Vagina (tissue), 2 donors: ENCODE results near the gene ETV7. TPM values are rescaled to one million over a fixed set of nuclear protein-coding genes. Genes with fewer than 3 reads are reported as not detected.

Source experiments
- DNase-seq, 2 donors: peaks; one replicate each; pipeline ENCODE4 v3.0.0-alpha.2; 2017; ENCODE audit errors: extremely low spot score in 2 of 2
- H3K27ac ChIP-seq: fragments of 200-600 bp; sonication (generic); one replicate; pipeline ENCODE4 v1.5.1; 2019
- H3K27me3 ChIP-seq: fragments of 200-600 bp; sonication (generic); one replicate; pipeline ENCODE4 v1.5.1; 2019
- H3K36me3 ChIP-seq, 2 donors: fragments of 200-600 bp; sonication (generic); one replicate each; pipeline ENCODE4 v1.5.1; 2017 to 2019
- H3K4me1 ChIP-seq: fragments of 200-600 bp; sonication (generic); one replicate; pipeline ENCODE4 v1.5.1; 2019
- H3K4me3 ChIP-seq, 2 donors: fragments of 200-600 bp; sonication (generic); 1 replicate in 1 of 2; 2 replicates in 1 of 2; pipeline ENCODE4 v1.5.1; 2016 to 2019
- H3K9me3 ChIP-seq: fragments of 200-600 bp; sonication (generic); one replicate; pipeline ENCODE4 v1.5.1; 2019
- POLR2A ChIP-seq, 2 donors: fragments of 450-650 bp; IDR thresholded peaks; one replicate each; pipeline ENCODE4 v1.6.1; 2017; ENCODE audit warnings: antibody characterized with exemption in 2 of 2, mild to moderate bottlenecking in 2 of 2, moderate library complexity in 2 of 2
- POLR2AphosphoS5 ChIP-seq, 2 donors: sonication (generic); formaldehyde crosslinking; IDR thresholded peaks; one replicate each; pipeline ENCODE4 v1.9.0; 2017; ENCODE audit warnings: antibody characterized with exemption in 2 of 2, mild to moderate bottlenecking in 2 of 2, low read depth in 1 of 2; ENCODE audit not compliant: insufficient read depth in 1 of 2
- intact Hi-C: fragments of 100-400 bp; cut with DNase I; formaldehyde crosslinking; loops from one replicate; pipeline ENCODE4 v1.15.1; 2023
- total RNA-seq: library from RNA; depleted of rRNA; stranded (reverse); fragments of >200 nt; gene quantifications from one replicate; pipeline ENCODE4 v1.2.3, GENCODE V29; 2016
- TF ChIP-seq, protein P1 (sequence below), 3 experiments: fragments of 450-650 bp in 2 of 3; fragments of 200-600 bp in 1 of 3; sonication (generic) in 1 of 3; IDR thresholded peaks; one replicate each; pipeline ENCODE4 v1.5.1; 2017 to 2019; ENCODE audit warnings: antibody characterized with exemption in 3 of 3, mild to moderate bottlenecking in 2 of 3, moderate library complexity in 2 of 3

Gene ETV7
- total RNA-seq, 1 donor from 2014 or later: 2.2 TPM

DNA sequence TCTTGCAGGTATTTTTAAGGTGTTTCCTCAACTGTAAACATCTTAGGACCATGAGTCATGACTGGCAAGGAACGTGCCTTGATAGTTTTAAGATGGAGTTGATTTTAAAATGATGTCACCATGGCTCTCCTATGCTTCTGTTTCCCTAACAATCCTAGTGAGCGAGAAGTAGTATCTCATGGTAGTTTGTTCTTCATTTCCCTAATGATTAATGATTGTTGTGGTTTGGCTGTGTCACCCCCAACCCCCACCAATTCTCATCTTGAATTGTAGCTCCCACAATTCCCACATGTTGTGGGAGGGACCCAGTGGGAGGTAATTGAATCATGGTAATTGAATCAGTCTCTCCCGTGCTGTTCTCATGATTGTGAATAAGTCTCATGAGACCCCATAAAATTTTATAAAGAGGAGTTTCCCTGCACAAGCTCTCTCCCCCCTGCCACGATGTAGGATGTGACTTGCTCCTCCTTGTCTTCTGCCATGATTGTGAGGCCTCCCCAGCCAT lies 34.0 kb downstream of the ETV7 start:
- no peak overlapping the region for H3K27ac ChIP-seq
- H3K4me1 ChIP-seq: no peaks in the 10 kb centered on the region
- H3K36me3 ChIP-seq: no peaks in the 10 kb centered on the region
- no peaks in the 10 kb centered on the region for H3K27me3 ChIP-seq
- no peaks in the 10 kb centered on the region for H3K9me3 ChIP-seq
- no peak overlapping the region for H3K4me3 ChIP-seq
- no peak for DNase-seq
- intact Hi-C loops: no loop called here
- no peak for TF ChIP-seq POLR2AphosphoS5 (IDR thresholded peaks at IDR 0.05; ENCODE audit: insufficient read depth in 1 of 2, low read depth in 1 of 2)
- no peak for TF ChIP-seq POLR2A (IDR thresholded peaks at IDR 0.05)
- TF ChIP-seq, protein P1, sequence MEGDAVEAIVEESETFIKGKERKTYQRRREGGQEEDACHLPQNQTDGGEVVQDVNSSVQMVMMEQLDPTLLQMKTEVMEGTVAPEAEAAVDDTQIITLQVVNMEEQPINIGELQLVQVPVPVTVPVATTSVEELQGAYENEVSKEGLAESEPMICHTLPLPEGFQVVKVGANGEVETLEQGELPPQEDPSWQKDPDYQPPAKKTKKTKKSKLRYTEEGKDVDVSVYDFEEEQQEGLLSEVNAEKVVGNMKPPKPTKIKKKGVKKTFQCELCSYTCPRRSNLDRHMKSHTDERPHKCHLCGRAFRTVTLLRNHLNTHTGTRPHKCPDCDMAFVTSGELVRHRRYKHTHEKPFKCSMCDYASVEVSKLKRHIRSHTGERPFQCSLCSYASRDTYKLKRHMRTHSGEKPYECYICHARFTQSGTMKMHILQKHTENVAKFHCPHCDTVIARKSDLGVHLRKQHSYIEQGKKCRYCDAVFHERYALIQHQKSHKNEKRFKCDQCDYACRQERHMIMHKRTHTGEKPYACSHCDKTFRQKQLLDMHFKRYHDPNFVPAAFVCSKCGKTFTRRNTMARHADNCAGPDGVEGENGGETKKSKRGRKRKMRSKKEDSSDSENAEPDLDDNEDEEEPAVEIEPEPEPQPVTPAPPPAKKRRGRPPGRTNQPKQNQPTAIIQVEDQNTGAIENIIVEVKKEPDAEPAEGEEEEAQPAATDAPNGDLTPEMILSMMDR (IDR thresholded peaks at IDR 0.05): no peak

GRCh38 chr6:36352477-36353157 lies 34.9 kb downstream of the ETV7 start:
- no peak overlapping the region for H3K4me3 ChIP-seq
- H3K4me1 ChIP-seq: no peaks in the 10 kb centered on the region
- intact Hi-C loops: no loop called here
- TF ChIP-seq, protein P1 (IDR thresholded peaks at IDR 0.05): no peak
- no peak for TF ChIP-seq POLR2A (IDR thresholded peaks at IDR 0.05)
- no peak for TF ChIP-seq POLR2AphosphoS5 (IDR thresholded peaks at IDR 0.05; ENCODE audit: insufficient read depth in 1 of 2, low read depth in 1 of 2)
- H3K27me3 ChIP-seq: no peaks in the 10 kb centered on the region
- no peak overlapping the region for H3K27ac ChIP-seq
- DNase-seq: no peak
- H3K36me3 ChIP-seq: no peaks in the 10 kb centered on the region
- no peaks in the 10 kb centered on the region for H3K9me3 ChIP-seq

- Histone ChIP-seq H3K27ac (no peak overlapping the region), H3K9me3 (no peaks in the 10 kb centered on the region), H3K27me3 (no peaks in the 10 kb centered on the region), H3K4me3 (no peak overlapping the region), H3K36me3 (no peaks in the 10 kb centered on the region), H3K4me1 (peaks cover 3% of the 10 kb centered on the region)
- no peak for DNase-seq
- intact Hi-C loops: no loop called here
- TF ChIP-seq, protein P1 (IDR thresholded peaks at IDR 0.05): no peak
- TF ChIP-seq POLR2AphosphoS5 (IDR thresholded peaks at IDR 0.05; ENCODE audit: insufficient read depth in 1 of 2, low read depth in 1 of 2): no peak
- TF ChIP-seq POLR2A (IDR thresholded peaks at IDR 0.05): no peak
These were observed 36.5 kb downstream of the ETV7 start for GRCh38 chr6:36350681-36351571.

- DNase-seq: no peak
- H3K4me3 ChIP-seq: no peak overlapping the region
- no peak overlapping the region for H3K27ac ChIP-seq
- TF ChIP-seq POLR2AphosphoS5 (IDR thresholded peaks at IDR 0.05; ENCODE audit: insufficient read depth in 1 of 2, low read depth in 1 of 2) (peak in 1 of 2 donors; percentile 42), POLR2A (IDR thresholded peaks at IDR 0.05) (no peak)
- intact Hi-C loops: no loop called here
- H3K36me3 ChIP-seq: no peaks in the 10 kb centered on the region
- no peaks in the 10 kb centered on the region for H3K27me3 ChIP-seq
- H3K4me1 ChIP-seq: peaks cover 7% of the 10 kb centered on the region
- no peaks in the 10 kb centered on the region for H3K9me3 ChIP-seq
These were observed 37.4 kb downstream of the ETV7 start for GRCh38 chr6:36350082-36350481.

DNA sequence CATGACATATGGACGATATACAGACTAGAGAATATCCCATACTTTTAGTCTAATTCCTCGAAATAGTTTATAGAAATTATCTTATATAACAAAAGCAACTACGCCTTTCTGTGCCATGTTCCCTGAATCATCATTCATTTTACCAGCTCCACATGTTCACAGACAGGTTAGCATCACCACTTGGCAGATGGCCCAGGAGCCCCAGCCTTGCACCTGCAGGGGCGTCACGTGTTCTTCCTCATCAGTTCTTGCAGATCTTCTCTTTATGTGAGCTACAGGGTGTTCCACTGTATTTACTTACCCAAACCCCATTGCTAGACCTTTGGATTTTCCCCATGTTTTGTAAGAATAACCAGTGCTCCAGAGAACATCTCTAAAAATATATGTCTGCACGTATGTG lies 38.2 kb downstream of the ETV7 start:
- H3K27ac ChIP-seq: no peak overlapping the region
- intact Hi-C loops: loop anchor here (5.0 kb wide), 1 partner anchor 1137 kb away; the partner anchor contains the start of gene SCUBE3
- no peaks in the 10 kb centered on the region for H3K36me3 ChIP-seq
- no peak for TF ChIP-seq POLR2AphosphoS5 (IDR thresholded peaks at IDR 0.05; ENCODE audit: insufficient read depth in 1 of 2, low read depth in 1 of 2)
- no peak for TF ChIP-seq POLR2A (IDR thresholded peaks at IDR 0.05)
- TF ChIP-seq, protein P1 (IDR thresholded peaks at IDR 0.05): no peak
- peaks cover 7% of the 10 kb centered on the region for H3K4me1 ChIP-seq
- H3K27me3 ChIP-seq: no peaks in the 10 kb centered on the region
- H3K4me3 ChIP-seq: no peak overlapping the region
- H3K9me3 ChIP-seq: no peaks in the 10 kb centered on the region
- DNase-seq: no peak
